ENCODE results near the gene TUBB2A.
"Not testable (repeated sequence)": the region's sequence is repeated elsewhere in the genome, so short reads cannot be mapped to it uniquely, and the experiment has no call there.

Gene TUBB2A

DNA sequence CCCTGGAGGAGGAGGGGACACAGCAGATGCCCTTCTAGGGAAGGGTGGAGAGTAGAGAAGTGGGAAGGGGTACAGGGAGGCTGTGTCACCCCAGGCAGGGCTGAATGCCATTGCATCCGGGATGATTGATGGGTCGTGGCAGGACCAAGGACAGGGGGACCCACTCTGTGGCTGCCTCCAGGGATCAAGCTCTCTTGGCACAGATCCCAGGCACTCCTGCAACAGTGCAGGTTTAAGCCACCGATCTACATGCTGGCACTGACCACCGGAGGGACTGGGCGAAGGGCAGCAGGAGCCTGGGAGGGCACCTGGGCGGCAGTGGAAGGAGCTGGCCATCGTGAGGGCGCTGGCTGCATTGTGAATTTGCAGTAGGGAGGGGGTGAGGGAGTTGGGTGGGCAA is 22.6 kb upstream of the TUBB2A start:
- DNase-seq = not testable (repeated sequence)

- not testable (repeated sequence) for DNase-seq
Observed at GRCh38 chr6:3178666-3179065, 21.3 kb upstream of the TUBB2A start.

- DNase-seq = no peak
Observed at GRCh38 chr6:3176562-3177355, 19.4 kb upstream of the TUBB2A start.

GRCh38 chr6:3175715-3176402 is 18.5 kb upstream of the TUBB2A start:
- no peak for DNase-seq

DNA sequence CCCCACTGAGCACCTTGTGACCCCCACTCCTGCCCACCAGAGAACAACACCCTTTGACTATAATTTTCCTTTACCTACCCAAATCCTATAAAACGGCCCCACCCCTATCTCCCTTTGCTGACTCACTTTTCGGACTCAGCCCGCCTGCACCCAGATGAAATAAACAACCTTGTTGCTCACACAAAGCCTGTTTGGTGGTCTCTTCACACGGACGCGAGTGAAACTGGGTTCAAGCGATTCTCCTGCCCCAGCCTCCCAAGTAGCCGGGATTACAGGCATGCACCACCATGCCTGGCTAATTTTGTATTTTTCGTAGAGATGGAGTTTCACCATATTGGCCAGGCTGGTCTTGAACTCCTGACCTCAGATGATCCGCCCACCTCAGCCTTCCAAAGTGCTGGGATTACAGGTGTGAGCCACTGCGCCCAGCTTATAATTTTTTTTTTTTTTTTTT is 16.3 kb upstream of the TUBB2A start:
- DNase-seq = not testable (repeated sequence)

GRCh38 chr6:3172789-3173188 is 15.4 kb upstream of the TUBB2A start:
- DNase-seq = not testable (repeated sequence)

DNA sequence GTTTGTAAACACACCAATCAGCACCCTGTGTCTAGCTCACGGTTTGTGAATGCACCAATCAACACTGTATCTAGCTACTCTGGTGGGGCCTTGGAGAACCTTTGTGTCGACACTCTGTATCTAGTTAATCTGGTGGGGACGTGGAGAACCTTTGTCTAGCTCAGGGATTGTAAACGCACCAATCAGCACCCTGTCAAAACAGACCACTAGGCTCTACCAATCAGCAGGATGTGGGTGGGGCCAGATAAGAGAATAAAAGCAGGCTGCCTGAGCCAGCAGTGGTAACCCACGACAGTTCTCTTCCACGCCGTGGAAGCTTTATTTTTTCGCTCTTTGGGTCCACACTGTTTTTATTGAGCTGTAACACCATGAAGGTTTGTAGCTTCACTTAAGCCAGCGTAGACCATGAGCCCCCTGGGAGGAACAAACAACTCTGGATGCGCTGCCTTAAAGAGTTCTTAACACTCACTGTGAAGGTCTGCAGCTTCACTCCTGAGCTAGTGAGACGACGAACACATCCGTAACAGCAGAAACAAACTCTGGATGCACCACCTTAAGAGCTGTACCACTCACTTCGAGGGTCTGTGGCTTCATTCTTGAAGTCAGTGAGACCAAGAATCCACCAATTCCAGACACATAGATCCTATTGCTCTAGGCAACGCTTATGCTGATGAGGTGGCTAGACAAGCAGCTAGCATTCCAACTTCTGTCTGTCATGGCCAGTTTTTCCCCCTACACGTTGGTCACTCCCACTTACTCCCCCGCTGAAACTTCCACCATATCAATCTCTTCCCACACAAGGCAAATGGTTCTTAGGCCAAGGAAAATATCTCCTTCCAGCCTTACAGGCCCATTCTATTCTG is 14.2 kb upstream of the TUBB2A start:
- not testable (repeated sequence) for DNase-seq

DNA sequence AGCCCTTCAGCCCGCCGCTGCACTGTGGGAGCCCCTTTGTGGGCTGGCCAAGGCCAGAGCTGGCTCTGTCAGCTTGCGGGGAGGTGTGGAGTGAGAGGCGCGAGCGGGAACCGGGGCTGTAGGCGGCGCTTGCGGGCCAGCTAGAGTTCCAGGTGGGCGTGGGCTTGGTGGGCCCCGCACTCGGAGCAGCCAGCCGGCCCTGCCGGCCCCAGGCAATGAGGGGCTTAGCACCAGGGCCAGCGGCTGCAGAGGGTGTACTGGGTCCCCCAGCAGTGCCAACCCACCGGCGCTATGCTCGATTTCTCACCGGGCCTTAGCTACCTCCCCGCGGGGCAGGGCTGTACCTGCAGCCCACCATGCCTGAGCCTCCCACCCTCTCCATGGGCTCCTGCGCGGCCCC is 13.3 kb upstream of the TUBB2A start:
- not testable (repeated sequence) for DNase-seq

DNA sequence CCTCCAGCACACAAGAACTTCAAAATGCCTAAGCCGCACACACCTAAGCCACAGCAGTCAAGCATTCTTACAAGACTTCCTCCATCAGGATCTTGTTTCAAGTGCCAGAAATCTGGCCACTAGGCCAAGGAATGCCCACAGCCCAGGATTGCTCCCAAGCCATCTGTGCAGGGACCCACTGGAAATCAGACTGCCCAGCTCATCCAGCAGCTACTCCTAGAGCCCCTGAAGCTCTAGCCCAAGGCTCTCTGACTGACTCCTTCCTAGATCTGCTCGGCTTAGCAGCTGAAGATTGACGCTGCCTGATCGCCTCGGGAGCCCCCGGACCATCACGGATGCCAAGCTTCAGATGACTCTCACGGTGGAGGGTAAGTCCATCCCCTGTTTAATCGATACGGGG is 10.7 kb upstream of the TUBB2A start:
- DNase-seq = not testable (repeated sequence)

DNA sequence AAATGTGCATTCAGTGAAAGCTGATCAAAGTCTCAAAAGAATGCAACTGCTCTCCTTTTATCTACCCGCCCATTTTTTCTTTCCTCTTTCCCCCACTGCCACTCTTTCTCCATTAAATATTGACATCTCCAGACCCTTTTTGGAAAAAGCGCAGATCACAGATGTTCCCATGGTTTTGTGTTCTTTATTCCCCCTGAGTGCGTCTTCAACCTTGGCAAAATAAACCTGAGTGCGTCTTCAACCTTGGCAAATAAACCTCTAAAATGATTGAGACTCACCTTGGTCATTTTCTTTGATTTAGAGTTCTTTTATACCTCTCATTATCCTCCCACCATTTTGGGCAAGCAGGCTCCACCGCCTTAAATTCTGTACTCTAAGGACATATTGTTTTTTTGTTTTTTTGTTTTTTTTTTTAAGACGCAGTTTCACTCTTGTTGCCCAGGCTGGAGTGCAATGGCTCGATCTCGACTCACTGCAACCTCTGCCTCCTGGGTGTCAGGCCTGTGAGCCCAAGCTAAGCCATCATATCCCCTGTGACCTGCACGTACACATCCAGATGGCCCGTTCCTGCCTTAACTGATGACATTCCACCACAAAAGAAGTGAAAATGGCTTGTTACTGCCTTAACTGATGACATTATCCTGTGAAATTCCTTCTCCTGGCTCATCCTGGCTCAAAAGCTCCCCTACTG is 9.3 kb upstream of the TUBB2A start:
- DNase-seq = not testable (repeated sequence)

- DNase-seq = no peak
Observed at GRCh38 chr6:3165631-3166534, 8.5 kb upstream of the TUBB2A start.

DNA sequence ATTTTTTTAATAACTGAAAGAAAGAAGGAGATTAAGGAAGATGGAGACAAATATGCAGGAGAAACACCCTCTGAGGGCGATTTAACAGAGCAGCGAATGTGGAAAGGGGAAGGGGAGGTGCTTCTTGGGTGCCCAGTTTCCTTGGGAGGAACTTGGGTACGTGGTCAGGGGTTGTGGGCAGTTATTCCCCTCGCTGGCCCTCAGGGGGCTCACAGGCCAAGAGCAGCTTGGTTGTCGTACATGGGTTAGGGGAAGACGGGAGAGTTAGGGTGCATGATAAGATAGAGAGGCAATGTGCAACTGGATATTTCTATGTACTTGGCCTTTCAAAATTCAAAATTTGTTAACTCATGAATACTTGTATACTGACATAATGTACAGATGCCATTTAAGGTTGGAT is 7.0 kb upstream of the TUBB2A start:
- DNase-seq = no peak

DNA sequence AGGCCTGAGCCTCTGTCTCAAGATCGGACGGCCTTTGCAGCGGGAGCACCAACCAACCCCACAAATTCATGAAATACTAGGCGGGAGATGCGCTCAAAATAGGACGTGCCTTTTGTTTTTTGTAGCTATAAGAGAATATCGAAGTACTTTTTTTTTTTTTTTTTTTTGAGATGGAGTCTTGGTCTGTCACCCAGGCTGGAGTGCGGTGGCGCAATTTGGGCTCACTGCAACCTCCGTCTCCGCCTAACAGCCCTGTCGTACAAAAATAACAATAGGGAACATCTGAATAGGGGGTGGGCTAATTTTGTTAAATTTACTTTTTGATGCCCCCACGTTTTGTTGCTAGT is 5.9 kb upstream of the TUBB2A start:
- no peak for DNase-seq

DNA sequence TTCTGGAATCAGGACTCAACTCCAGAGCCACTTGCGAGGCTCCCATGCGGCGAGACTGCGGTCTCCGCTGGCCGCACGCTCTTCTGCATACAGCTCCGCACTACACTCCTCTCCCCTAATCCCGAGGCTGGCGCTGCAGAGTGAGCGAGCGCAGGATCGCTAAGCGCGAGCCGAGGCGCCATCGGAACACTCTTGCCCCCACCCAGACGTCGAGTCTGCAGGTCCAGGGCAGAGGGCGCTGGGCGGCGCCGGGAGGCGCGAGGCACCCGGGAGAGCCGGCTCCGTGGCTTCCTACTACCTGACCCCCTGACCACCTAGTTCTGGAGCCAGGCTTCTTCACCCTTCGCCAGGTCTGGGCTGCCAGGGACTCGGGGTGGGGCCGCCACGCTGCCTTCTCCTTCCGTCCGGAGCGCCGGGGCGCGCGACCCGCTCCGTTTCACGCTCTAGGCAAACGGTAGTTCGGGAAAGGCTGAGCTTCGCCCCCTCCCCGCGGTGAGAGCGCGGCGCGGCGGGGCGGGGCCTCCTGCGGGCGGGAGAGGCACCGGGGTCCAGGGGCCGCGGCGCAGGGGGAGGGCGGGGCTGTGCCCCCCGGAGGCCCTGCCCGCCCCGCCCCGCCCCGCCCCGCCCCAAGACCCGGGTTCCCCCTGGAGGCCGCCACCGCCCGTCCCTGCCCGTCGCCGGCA is 5.4 kb upstream of the TUBB2A start:
- DNase-seq = peak; percentile 59 to 63

- no peak for DNase-seq
Observed at GRCh38 chr6:3162067-3162497, 4.7 kb upstream of the TUBB2A start.

DNA sequence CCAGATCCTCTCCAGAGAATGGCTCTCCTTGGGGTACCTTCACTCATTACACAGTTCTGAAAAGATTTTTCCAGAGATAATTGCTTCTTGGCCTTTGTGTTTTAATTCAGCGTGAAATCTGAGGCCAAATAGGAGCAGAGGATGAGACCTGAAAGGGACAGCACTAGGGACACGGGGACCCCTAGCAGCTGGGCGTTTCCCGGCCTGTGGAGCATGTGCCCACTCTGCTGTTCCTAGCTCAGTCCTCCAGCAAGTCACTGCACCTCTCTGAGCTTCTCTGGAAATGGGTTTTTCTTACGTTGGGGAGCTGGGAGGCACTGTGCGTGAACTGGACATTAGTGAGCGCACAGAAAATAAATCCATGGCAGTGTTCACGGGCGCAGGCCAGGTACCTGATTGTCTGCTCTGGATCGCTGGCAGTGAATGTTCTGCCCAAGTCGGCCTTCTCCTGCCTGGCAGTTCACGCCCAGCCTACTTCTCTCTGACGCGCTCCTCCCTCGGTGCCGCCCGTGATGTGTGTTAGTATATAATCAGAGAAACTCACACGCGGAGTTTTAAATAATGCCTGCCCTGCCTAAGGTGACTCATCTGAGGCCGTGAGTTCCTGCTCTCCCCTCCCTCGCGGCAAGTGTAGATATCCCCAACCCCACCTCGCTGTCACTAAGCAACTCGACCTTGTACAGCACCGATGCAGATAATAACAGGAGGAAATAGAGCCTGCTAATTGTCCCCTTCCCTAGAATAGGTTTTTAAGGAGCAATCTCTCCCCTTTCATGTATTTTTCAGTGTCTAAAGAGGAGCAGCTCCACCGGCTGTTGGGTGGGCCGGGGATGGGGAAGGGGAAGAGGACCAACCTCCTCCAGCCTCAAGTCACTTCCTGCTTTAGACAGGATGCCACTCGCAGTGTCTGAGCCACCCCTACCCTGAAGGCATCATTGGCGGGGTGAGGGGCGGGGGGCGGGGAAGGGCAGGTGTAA is 2.7 kb upstream of the TUBB2A start:
- no peak for DNase-seq

- DNase-seq = not testable (repeated sequence)
Observed at GRCh38 chr6:3156184-3157130, 887 bp downstream of the TUBB2A start.

- DNase-seq = not testable (repeated sequence)
Observed at GRCh38 chr6:3155416-3155815, 1.9 kb downstream of the TUBB2A start.

All from hippocampal formation (tissue), 2 donors.